Iris pigment epithelial cell (primary cell): ENCODE measurements around the gene ISOC2.

Experiments used
- DNase-seq: peaks from one replicate; pipeline ENCODE4 v3.0.0-alpha.2; 2011; ENCODE audit warnings: low read depth

ISOC2 gene

GRCh38 chr19:55477905-55478304 is 16.5 kb upstream of the ISOC2 start:
- no peak for DNase-seq

- DNase-seq, result peak; percentile 99
Measured at GRCh38 chr19:55476100-55476775, 14.8 kb upstream of the ISOC2 start, which contains the start of gene ZNF628. Gene ZNF628 (plus strand): TSS chr19:55476617. CDS start chr19:55479911, 3,294 bp downstream.

- DNase-seq, result peak; percentile 41
Measured at GRCh38 chr19:55474269-55475265, 13.1 kb upstream of the ISOC2 start.

- DNase-seq, result no peak
Measured at GRCh38 chr19:55473225-55474012, 12.0 kb upstream of the ISOC2 start.

- DNase-seq, result peak; percentile 82
Measured at GRCh38 chr19:55472463-55472862, 11.0 kb upstream of the ISOC2 start.

GRCh38 chr19:55471266-55471665 is 9.8 kb upstream of the ISOC2 start:
- no peak for DNase-seq

- DNase-seq, result no peak
Measured at GRCh38 chr19:55468054-55468393, 6.6 kb upstream of the ISOC2 start.

GRCh38 chr19:55467236-55468053 is 6.0 kb upstream of the ISOC2 start:
- peak; percentile 64 for DNase-seq

- no peak for DNase-seq
Measured at GRCh38 chr19:55466241-55466614, 4.8 kb upstream of the ISOC2 start.

GRCh38 chr19:55465460-55466240 is 4.2 kb upstream of the ISOC2 start:
- DNase-seq, result no peak

GRCh38 chr19:55464662-55465054 is 3.2 kb upstream of the ISOC2 start, which contains the start of gene C19orf85:
Gene C19orf85 (minus strand): TSS chr19:55464751. CDS start chr19:55464554, 197 bp downstream.
- no peak for DNase-seq

- DNase-seq, result no peak
Measured at GRCh38 chr19:55464039-55464661, 2.7 kb upstream of the ISOC2 start.

- no peak for DNase-seq
Measured at GRCh38 chr19:55463583-55464031, 2.2 kb upstream of the ISOC2 start.

GRCh38 chr19:55462722-55463121 is 1.3 kb upstream of the ISOC2 start:
- DNase-seq, result no peak

- peak; percentile 39 for DNase-seq
Measured at GRCh38 chr19:55461974-55462626, 658 bp upstream of the ISOC2 start.

GRCh38 chr19:55460670-55461258 is 678 bp downstream of the ISOC2 start:
- peak; percentile 83 for DNase-seq

GRCh38 chr19:55459950-55460657 is 1.3 kb downstream of the ISOC2 start:
- DNase-seq, result peak; percentile 41

GRCh38 chr19:55459551-55459949 is 1.9 kb downstream of the ISOC2 start:
- DNase-seq, result no peak
